ENCODE results near the gene MRPS5.
"Not testable (repeated sequence)": the region's sequence is repeated elsewhere in the genome, so short reads cannot be mapped to it uniquely, and the experiment has no call there.

The MRPS5 gene

DNA sequence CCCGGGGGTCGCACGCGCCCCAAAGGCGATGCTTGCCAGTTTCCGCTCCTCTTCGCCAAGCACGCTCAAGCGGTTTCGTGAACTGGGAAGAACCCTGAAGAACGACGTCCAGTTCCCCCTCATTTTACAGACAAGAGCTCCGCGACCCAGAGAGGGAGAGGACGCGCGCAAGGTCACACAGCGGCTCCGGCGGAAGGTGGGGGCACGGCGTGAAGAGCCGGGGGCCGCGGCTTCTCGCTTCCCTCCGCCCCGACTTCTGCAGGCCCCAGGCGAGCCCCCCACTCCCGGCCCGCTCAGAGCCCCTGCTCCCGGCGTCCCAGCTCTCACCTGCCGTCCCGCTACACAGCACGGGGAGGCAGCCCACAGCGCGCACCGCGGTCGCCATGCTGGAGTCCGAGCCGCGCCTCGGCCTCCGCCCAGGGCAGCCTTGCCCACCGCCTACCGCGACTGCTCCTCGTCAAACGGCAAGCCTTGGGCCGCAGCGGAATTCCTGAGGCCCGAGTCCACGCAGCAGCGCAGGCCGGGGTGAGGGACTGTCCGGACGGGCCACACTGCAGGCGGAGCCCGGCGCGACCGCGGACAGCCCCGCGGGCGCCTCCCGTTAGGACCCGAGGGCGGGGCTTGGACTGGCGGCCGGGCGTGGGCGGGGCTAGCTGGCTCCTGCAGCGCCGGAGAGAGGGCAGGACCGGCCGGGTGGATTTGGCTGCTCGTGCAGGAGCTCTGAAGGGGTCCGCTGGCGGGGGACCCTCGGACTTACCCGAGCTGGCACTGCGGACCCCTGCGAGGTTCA is at the start of gene MRPS5:
MRPS5 (minus strand) TSS at position 402 of the 790 bp plus-strand sequence; CDS start at position 385, 17 bp downstream.
- DNase-seq (ENCODE audit: low spot score): peak; percentile 88

DNA sequence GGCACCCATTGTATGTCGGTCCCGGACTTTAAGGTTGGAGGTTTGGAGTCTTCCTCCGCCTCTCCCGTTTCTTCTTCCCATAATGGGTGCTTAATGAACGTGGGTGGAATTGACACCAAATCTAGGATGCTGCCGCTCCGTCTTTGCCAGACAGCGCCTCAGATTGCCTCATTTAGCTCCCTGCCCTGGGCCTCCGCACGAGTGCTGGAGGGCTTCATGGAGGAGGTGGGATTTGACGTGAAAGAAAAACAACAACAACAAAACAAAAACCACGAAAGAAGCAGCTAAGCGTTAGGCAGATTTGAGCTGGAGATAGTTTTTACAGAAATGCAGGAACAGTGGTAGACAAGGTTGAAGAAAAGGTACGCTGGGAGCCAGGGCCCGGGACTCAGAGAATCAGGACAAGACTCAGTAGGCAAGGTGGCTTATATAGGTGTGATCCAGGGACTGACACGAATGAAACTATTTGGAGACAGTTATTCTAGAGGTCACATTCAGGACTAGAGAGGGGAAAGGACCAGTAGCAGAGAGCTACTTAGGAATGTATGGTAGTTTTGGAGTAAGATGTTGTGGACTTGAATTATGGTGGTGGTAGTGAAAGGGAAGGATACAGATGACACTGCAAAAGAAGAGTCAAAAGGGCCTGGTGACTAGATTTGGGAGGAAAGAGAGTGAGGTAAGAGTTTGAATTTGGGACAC is 44.6 kb upstream of the MRPS5 start:
- DNase-seq (ENCODE audit: low spot score): no peak

DNA sequence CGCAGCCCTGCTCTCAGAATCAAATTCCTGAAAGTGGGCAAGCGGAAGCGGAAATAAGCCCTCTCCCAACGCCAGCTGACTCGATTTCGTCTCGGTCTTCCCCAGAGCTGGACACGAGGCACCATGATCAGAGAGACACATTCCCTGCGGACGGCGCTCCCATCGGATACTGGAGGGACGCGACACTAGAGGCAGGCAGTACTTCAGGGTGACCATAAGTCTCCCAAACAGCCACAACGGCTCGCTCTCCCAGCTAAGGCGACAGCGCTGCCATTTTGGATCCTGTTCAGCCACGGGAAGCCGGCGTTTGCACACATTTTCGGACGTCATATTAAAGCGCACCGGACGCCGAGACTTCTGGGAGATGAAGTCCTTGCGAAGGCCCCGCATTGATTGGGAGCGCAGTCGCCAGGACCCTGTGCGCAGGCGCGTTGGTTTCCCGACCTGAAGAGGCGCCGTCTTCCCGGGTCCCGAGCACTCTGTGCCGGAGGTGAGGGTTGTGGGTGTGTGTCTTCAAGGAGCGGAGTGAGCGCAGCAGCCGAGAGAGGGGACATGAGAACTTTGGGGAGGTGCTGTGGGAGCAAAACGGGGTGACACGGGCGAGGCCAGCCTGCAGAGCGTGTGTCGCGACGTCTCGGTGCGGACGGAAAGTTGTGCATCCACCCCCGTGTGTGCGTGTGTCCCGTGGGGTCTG is 43.9 kb upstream of the MRPS5 start, which contains the start of gene ZNF2:
ZNF2 (plus strand) TSS at position 439 of the 694 bp plus-strand sequence. CDS start 10,418 bp downstream, outside the sequence.
- DNase-seq (ENCODE audit: low spot score): peak; percentile 97

DNA sequence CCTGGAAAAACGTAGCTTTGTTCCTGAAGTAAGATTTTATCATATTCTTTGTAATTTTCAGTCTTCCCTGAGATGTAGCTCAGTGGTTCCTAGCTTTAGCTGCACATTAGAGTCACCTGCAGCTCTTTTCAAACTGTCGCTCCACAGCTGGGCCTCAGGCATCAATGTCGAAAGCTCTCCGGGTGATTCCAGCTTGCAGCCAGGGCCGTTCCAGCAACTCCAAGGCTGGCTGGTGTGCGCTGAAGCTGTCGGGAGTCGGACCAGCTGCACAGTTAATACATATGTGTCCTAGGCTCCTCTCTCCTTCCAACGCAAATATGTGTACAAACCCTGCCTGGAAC is 43.4 kb upstream of the MRPS5 start:
- DNase-seq (ENCODE audit: low spot score): no peak

DNA sequence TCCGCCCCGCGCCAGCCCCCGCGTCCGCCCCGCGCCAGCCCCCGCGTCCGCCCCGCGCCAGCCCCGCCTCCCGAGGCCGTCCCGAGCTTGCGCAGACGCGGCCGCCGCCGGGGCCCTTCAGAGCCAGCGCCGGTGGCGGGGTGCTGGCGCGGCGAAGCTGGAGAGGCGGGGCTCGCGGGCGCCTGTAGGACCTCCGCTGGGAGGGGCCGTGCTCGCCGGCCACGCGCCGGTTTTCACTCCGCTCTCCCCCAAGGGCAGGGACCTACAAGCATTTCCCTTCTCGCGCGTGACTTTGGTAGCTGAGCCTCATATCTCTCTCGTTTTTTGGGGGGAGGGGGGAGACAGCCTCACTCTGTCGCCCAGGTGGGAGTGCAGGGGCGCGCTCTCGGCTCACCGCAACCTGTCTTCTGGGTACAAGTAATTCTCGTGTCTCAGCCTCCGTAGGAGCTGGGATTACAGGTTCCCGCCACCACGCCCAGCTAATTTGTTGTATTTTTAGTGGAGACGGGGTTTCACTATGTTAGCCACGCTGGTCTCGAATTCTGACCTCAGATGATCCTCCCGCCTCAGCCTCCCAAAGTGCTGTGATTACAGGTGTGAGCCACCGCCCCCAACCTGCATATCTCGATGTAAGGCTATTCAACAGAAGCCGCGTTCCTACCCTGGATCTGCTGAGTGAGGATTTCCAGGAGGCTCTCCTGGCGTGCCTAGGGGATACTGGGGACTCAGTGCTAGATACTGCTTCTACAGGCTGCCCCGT is 38.3 kb upstream of the MRPS5 start, which contains the start of gene ZNF514:
ZNF514 (minus strand) TSS at position 159 of the 760 bp plus-strand sequence. CDS start 6,595 bp downstream, outside the sequence.
- peak; percentile 63 for DNase-seq (ENCODE audit: low spot score)

DNA sequence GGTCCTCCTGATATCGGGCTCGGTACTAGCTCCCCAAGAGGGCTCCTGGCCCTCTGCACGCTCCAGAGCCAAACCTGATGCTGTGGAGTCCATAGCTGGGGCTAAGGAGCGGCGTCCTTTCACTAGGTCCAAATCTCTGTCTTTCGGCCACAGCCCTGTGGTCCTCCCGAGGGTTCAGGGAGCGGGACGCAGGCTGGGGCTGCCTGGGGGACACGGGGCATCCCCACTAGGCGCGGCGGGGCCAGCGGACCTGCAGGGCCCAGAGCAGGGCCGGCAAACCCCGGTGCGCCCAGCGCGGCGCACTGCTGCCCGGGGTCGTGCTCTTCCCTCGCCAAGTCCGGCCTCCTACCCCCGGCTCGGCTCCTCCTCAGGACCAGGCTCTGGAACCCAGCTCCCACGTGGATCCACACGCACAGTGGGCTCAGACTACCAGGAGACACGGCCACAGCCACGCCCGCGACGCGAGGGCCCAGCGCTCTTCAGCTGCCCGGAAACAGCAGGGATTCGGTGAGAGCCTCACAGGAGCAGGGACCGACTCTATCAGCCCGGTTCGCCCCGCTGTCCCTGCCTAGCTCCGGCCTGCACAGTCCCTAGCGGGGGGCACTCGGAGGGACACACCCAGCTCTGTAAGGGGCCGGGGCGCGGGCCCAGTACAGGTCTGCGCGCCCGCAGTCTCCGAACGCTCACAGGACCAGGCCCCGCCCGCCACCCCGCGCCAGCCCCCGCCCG is 37.4 kb upstream of the MRPS5 start:
- peak; percentile 23 for DNase-seq (ENCODE audit: low spot score)

DNA sequence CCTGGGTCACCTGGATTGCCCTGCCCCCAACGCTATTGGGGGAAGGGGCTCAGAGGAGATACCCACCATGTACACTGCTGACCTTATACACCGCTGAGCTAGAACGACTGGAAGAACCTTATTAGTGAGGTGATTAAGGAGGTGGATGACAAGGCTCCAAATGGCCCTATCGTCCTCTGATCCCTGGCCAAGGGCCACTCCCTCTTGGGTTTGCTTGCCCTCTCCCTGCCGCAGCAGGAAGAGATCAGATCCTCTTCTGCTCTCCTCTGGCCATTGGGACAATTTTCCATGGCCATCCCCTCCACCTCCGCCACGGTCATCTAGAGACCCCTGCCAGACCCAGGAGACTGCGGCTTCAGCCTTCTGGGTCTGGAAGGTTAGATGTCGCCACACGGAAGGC is 36.8 kb upstream of the MRPS5 start:
- no peak for DNase-seq (ENCODE audit: low spot score)

DNA sequence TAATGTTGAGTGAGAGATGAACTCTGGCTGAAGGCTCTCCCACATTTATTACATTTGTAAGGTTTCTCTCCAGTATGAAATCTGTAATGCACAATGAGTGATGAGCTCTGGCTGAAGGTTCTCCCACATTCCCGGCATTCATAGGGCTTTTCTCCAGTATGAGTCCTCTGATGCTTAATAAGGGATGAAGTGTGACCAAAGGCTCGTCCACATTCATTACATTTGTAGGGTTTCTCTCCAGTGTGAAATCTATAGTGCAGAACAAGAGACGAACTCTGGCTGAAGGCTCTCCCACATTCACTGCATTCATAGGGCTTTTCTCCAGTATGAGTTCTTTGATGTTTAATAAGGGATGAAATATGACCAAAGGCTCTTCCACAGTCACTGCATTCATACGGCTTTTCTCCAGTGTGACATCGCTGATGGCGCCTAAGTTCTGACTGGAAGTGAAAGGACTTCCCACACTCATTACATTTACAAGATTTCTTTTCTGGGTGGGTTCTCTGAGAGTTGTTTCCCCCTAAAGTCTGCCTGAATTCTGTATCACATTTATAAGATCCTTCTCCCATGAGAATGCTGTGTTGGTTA is 27.9 kb upstream of the MRPS5 start:
- DNase-seq (ENCODE audit: low spot score): no peak

DNA sequence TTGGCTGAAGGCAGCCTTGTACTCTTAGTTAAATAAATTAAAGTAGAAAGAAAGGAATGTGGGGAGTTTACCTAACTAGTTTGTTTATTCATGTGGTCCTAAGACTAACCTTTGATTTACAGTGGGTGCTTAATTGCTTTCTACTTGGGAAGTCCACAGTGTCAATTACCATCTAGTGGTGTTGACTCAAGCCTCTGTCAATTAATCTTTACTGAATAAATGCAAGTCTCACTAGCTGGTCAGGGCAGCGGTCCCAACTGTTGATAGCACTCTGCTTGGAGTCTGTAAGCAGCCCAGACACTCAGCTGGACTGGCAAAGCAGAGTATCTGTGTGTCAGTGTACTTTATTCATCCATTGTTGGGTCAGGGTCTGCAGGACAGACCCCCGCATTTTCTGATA is 22.2 kb upstream of the MRPS5 start:
- no peak for DNase-seq (ENCODE audit: low spot score)

DNA sequence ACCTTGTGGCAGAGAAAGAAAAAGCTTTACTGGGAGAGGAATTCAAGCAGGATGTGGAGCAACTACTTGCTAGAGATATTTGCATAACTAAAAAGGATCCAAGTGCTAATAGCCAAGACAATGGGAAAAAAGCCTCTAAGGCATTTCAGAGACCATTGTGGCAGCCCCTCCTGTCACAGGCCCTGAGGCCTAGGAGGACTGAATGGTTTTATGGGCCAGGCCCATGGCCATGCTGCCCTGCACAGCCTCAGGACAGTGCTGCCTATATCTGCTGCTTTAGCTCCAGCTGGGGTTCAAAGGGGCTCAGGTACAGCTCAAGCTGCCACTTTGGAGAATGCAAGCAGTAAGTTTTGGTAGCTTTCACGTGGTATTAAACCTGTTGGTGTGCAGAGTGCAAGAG is 17.1 kb upstream of the MRPS5 start:
- DNase-seq (ENCODE audit: low spot score): no peak

DNA sequence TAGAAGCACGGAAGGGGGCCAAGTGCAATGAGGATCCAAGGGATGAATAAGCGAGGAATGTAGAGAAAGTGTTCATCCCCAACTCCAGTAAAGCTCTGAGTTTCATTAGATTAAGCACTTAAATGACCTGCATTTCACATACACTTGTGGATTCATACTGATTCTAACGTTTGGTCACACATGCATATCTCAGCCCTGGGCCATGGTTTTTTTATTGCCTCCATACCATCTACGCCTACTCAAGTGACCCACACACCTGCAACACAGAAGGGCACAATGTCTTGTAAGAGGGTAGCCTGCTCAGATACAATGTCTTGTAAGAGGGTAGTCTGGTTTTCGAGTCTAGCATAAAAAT is 566 bp upstream of the MRPS5 start:
- DNase-seq (ENCODE audit: low spot score): no peak

DNA sequence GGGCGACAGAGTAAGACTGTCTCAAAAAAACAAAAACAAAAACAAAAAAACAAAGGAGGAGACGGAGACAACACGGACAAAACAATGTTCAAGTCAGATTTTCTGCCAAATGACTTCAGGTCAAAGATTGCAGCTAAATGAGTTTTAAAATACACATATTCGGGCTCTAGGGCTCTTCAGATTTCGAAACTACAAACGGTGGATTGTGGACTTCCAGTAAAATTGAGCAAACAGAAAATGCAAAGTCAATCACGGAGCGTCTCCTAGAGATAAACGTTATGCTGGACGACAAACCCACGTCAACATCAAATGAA is 558 bp downstream of the MRPS5 start:
- no peak for DNase-seq (ENCODE audit: low spot score)

DNA sequence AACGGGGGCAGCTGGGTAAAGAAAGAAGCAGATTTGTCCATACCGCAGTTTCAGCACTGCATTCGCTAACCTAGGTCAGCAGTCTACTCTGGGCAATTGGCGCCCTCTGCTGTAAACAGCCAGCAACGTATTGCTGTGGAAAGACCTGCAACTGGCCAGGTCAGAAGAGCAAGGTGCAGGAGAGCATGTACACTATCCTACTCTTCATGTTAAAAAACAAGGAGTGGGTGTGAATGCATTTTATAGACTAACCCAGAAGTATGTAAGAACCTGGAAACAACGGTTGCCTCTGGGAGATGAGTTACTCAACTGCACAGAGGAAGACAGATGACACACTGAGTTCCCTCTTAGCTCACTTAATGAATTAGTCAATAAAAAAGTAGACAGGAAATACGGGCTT is 6.2 kb downstream of the MRPS5 start:
- peak; percentile 67 for DNase-seq (ENCODE audit: low spot score)

DNA sequence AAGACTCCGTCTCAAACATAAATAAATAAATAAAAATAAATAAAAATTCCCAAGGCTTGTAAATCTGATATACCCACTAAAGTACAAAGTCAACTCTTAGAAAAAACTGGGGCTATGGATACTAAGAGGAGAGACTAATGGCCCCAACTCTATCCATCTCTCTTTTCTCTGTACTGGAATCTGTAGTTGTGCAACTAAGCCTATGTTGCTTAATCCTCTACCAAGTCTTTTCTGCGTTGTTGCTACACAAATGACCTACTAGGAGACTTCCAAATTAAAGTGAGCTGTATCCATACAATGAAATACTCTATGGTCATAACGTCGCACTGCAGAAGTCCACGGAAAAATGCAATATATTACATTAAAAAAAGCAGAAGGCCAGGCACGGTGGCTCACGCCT is 8.1 kb downstream of the MRPS5 start:
- DNase-seq (ENCODE audit: low spot score): no peak

DNA sequence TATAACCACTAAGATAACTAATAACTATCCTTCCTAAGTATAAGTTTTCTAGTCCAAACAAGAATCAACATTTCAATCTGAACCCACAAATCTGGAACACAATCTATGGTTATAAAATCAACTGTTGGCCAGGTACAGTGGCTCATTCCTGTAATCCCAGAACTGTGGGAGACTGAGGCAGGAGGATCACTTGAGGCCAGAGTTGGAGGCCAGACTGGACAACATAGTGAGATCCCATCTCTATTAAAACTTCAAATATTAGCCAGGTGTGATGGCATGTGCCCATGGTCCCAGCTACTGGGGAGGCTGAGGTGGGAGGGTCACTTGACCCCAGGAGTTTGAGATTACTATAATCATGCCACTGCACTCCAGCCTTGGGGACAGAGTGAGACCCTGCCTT is 11.2 kb downstream of the MRPS5 start:
- no peak for DNase-seq (ENCODE audit: low spot score)

DNA sequence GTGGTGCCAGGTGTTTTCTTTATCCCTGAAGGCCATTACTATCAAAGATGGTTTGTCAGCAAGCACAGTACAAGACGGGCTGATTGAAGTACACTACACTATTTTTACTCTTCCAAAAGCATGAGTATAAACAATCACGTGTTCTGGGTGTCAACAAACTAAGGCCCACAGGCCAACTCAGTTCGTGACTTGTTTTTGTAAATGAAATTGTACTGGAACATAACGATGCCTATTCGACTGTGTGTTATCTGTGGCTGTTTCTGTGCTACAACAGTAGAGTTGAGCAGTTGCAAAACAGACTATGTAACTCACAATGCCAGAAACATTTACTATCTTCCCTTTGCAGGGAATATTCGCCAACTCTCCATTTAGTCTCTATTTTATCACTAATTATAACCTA is 12.3 kb downstream of the MRPS5 start:
- DNase-seq (ENCODE audit: low spot score): no peak

DNA sequence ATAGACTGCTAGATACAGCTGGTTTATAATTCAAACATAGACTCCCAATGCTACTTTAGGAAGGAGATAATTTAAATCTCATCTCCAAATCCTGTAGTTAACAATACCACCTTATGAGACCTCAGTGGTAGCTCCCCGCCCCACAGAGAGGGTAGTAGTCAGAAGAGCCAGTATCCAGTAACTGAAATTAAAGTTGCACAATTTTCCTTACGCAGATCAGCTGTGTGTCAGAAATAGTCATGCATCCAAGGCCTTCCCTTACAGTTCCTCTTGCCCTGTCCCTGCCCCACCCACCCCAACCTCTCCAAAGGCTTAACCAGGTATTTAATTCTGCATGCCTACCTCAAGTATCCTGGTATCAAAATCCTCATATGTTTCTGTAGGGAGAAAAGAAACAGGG is 15.5 kb downstream of the MRPS5 start:
- no peak for DNase-seq (ENCODE audit: low spot score)

DNA sequence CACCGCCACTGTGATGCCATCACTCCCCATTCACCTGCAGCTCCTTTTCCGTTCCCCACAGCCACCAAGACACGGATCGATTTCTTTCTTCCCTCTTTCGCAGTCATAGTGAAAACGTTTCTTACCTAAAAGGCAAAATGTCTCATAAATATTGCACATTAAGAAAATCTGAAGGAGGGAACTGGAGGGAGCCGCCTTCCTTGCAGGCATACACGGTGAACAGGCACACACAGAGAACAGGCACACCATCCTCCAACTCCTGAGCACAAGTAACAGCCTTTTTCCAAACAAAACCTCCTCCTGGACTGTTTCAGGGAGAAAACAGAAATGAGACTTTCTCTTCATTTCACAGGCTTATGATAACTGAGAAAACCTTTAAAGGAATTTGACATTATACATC is 17.0 kb downstream of the MRPS5 start:
- no peak for DNase-seq (ENCODE audit: low spot score)

DNA sequence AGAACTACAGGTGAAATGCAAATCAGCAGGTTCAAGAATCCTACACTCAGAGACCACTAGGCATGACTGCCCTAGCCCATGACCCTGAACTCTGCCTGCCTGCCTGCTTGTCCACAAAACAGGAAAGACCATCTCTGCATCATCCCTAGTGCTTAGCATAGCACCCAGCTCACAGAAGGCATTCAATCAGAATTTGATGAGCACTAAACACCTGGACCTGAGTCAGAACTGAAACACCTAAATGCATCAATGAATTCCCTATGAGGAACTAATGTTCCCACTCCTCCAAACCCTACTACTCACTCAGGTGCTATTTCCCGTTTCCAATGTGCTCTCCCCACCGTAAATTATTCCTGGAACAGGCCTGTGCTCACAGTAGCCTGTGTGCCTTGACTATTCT is 21.7 kb downstream of the MRPS5 start:
- DNase-seq (ENCODE audit: low spot score): no peak

DNA sequence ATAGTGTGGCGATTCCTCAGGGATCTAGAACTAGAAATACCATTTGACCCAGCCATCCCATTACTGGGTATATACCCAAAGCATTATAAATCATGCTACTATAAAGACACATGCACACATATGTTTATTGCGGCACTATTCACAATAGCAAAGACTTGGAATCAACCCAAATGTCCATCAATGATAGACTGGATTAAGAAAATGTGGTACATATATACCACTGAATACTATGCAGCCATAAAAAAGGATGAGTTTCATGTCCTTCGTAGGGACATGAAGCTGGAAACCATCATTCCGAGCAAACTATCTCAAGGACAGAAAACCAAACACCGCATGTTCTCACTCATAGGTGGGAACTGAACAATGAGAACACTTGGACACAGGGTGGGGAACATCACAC is 23.3 kb downstream of the MRPS5 start:
- DNase-seq (ENCODE audit: low spot score): not testable (repeated sequence)

DNA sequence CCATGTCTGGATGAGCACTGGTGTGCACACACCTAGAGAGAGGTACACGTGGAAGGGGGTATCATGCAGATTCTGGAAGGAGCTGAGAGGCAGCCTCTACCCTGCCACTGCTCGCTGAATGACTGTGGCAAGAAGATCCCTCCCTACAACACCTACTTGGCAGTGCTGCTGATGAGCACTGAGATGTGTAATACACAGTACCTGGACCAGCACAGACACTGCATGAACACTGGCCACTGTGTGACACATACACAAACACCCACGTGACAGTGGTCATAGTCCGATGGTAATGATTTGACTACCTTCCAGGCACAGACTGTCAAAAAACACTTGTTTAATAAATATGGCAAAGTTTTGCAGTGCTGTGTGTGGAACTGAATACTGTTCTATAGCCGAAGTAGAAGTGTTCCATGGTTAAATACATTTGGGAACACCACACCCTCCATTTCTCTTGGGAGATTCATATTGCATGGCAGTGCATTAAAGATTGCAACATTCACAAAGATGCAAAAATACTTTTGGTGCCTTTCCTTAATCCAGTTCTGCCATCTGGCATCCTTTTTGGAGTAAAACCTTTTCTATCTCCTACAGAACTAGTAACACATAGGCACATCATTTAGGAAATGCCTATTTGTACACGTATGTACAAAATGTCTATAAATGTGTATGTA is 29.6 kb downstream of the MRPS5 start:
- DNase-seq (ENCODE audit: low spot score): no peak

Data from hematopoietic multipotent progenitor cell treated with erythropoietin and hydrocortisone succinate and interleukin-3 and kit ligand, for 15 days (in vitro differentiated cells).